Omental fat pad (tissue), 4 donors: ENCODE results near the gene CUL2. TPM values are rescaled to one million over a fixed set of nuclear protein-coding genes. Genes with fewer than 3 reads are reported as not detected.
A peak's percentile ranks its signal among the peaks of the same experiment; 100 is the strongest.

Experiments used
- ATAC-seq: fragments of 150-250 bp; one replicate; pipeline ENCODE4 v1.9.1; 2016; ENCODE audit warnings: mild to moderate bottlenecking, moderate library complexity; ENCODE audit not compliant: low FRiP score
- DNase-seq: peaks from one replicate; pipeline ENCODE4 v3.0.0-alpha.2; 2019; ENCODE audit warnings: low spot score
- CTCF ChIP-seq, 3 donors: fragments of 450-650 bp; IDR thresholded peaks; one replicate each; pipeline ENCODE4 v1.5.1; 2016 to 2017; ENCODE audit warnings: antibody characterized with exemption in 3 of 3, mild to moderate bottlenecking in 3 of 3, moderate library complexity in 2 of 3
- total RNA-seq, 4 donors: library from RNA; depleted of rRNA; stranded (reverse); fragments of >200 nt; gene quantifications; one replicate each; pipeline ENCODE4 v1.1.0, GENCODE V29; 2016

The CUL2 gene
- total RNA-seq, 4 donors from 2014 or later = 16.5 to 20.2 (median 17.7) TPM

- ATAC-seq (no peak), DNase-seq (no peak)
- no peak for TF ChIP-seq CTCF (IDR thresholded peaks at IDR 0.05)
Observed at GRCh38 chr10:35112571-35112970, 22.4 kb upstream of the CUL2 start.

GRCh38 chr10:35103882-35104281, 13.7 kb upstream of the CUL2 start:
- DNase-seq = no peak
- TF ChIP-seq CTCF (IDR thresholded peaks at IDR 0.05) = no peak

GRCh38 chr10:35097510-35097909, 7.4 kb upstream of the CUL2 start:
- ATAC-seq (no peak), DNase-seq (no peak)
- no peak for TF ChIP-seq CTCF (IDR thresholded peaks at IDR 0.05)

More at GRCh38 chr10:35103882-35104281, 13.7 kb upstream of the CUL2 start:
- ATAC-seq = no peak

- ATAC-seq = no peak
- TF ChIP-seq CTCF (IDR thresholded peaks at IDR 0.05) = no peak
- no peak for DNase-seq
Observed at GRCh38 chr10:35096312-35096711, 6.2 kb upstream of the CUL2 start.

- no peak for TF ChIP-seq CTCF (IDR thresholded peaks at IDR 0.05)
- no peak for DNase-seq
- ATAC-seq = no peak
Observed at GRCh38 chr10:35092851-35093250, 2.7 kb upstream of the CUL2 start.

- ATAC-seq (no peak), DNase-seq (no peak)
- TF ChIP-seq CTCF (IDR thresholded peaks at IDR 0.05) = no peak
Observed at GRCh38 chr10:35091994-35092790, 2.1 kb upstream of the CUL2 start.

GRCh38 chr10:35089611-35090161, 455 bp downstream of the CUL2 start:
- no peak for DNase-seq
- no peak for TF ChIP-seq CTCF (IDR thresholded peaks at IDR 0.05)

More at GRCh38 chr10:35089611-35090161, 455 bp downstream of the CUL2 start:
- ATAC-seq = peak; percentile 3
